Measurements from ENCODE around the gene FXYD5. TPM values are rescaled to one million over a fixed set of nuclear protein-coding genes. Genes with fewer than 3 reads are reported as not detected.

FXYD5 gene
- total RNA-seq, 1 experiment from 2014 or later = 100 TPM

DNA sequence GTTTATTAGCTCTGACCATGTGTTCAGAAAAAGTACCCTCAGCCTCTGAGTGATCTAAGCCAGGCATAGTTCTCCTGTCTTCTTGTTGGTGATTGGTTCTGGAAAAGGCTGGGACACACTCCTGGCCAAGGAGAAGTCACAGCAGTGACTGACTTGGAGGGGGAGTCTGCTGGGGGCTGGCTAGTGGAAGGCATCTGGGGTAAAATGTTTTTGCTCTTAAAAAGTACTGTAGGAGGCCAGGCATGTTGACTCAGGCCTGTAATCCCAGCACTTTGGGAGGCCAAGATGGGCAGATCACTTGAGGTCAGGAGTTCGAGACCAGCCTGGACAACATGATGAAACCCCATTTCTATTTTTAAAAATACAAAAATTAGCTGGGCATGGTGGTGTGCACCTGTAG is 52.3 kb downstream of the FXYD5 start:
- Histone ChIP-seq H3K23ac (ENCODE audit: insufficient read length, low read depth, low read length) (no peak overlapping the region), H2BK20ac (ENCODE audit: low read depth, low read length, poor library complexity, severe bottlenecking) (no peak overlapping the region), H2BK120ac (ENCODE audit: low read depth, low read length, poor library complexity, severe bottlenecking) (no peak overlapping the region), H3K79me2 (ENCODE audit: insufficient read depth, low read length) (no peaks in the 10 kb centered on the region), H3K27ac (ENCODE audit: insufficient read length, low read depth, low read length) (no peak overlapping the region), H4K20me1 (ENCODE audit: control insufficient read depth, insufficient read depth, insufficient read length) (no peaks in the 10 kb centered on the region), H2AFZ (ENCODE audit: low read length) (no peak overlapping the region), H3T11ph (ENCODE audit: low read length) (no peak overlapping the region), H4K91ac (ENCODE audit: insufficient read length, low read depth, low read length) (no peak overlapping the region), H3K56ac (ENCODE audit: insufficient read length, low read depth, low read length) (no peak overlapping the region), H3K9me3 (ENCODE audit: control insufficient read depth, low read depth, low read length) (no peaks in the 10 kb centered on the region), H3K23me2 (ENCODE audit: insufficient read length, low read depth, low read length, poor library complexity, severe bottlenecking) (no peaks in the 10 kb centered on the region), H2BK15ac (ENCODE audit: low read depth, low read length) (no peak overlapping the region), H2BK12ac (ENCODE audit: insufficient read length, low read depth, low read length) (no peak overlapping the region), H3K4me2 (ENCODE audit: insufficient read depth, insufficient read length, low read length) (no peak overlapping the region), H3K4ac (ENCODE audit: low read depth, low read length) (no peak overlapping the region), H3K27me3 (ENCODE audit: insufficient read depth, low read length) (no peaks in the 10 kb centered on the region), H4K8ac (replicated peaks; ENCODE audit: insufficient read length, low read depth, low read length) (no peak overlapping the region), H3K9ac (ENCODE audit: extremely low read depth, insufficient read length, low read length) (no peak overlapping the region), H3K18ac (ENCODE audit: insufficient read length, low read depth, low read length) (no peak overlapping the region), H2AK5ac (ENCODE audit: insufficient read length, low read length) (no peak overlapping the region), H4K5ac (ENCODE audit: insufficient read length, low read depth, low read length) (no peak overlapping the region), H3K79me1 (ENCODE audit: insufficient read depth, low read depth, low read length, poor library complexity, severe bottlenecking) (no peaks in the 10 kb centered on the region), H3K4me1 (ENCODE audit: insufficient read depth, low read length) (peaks cover 12% of the 10 kb centered on the region), H2BK5ac (ENCODE audit: insufficient read length, low read length) (no peak overlapping the region), H3K14ac (ENCODE audit: insufficient read depth, low read length) (no peak overlapping the region)
- Mint-ChIP-seq H3K27me3 (ENCODE audit: low read depth) (no peaks in the 10 kb centered on the region; the same call in 1 of the 2 replicates), H3K36me3 (ENCODE audit: insufficient read depth in 1 of 3, low read depth in 3 of 3) (no peaks in the 10 kb centered on the region; a peak in 1 of 7 replicates), H3K4me3 (no peak overlapping the region), H3K4me1 (peaks cover 37 to 46% of the 10 kb centered on the region in 2 experiments), H3K9me3 (no peaks in the 10 kb centered on the region; a peak in 3 of 5 replicates), H3K27ac (peak overlapping the region in 1 of 3 experiments; percentile 92; a peak in 3 of 7 replicates)
- TF ChIP-seq CTCF (conservative IDR thresholded peaks at IDR 0.05) = no peak
- DNase-seq = no peak
- WGBS (ENCODE audit: extremely low coverage, insufficient read length, low lambda C conversion rate) = no CpG with 5 or more reads among the region's 1 CpG
